22Rv1 (cell line): Measurements from ENCODE around the gene OR2L8.

Experiments
- ZFX ChIP-seq: fragments of 450-650 bp; IDR thresholded peaks from 2 replicates; pipeline ENCODE4 v1.6.1; 2017; ENCODE audit warnings: antibody characterized with exemption, borderline replicate concordance
- TF ChIP-seq, protein P1 (sequence below): fragments of 450-650 bp; IDR thresholded peaks from 2 replicates; pipeline ENCODE4 v1.5.1; 2017; ENCODE audit warnings: mild to moderate bottlenecking

DNA sequence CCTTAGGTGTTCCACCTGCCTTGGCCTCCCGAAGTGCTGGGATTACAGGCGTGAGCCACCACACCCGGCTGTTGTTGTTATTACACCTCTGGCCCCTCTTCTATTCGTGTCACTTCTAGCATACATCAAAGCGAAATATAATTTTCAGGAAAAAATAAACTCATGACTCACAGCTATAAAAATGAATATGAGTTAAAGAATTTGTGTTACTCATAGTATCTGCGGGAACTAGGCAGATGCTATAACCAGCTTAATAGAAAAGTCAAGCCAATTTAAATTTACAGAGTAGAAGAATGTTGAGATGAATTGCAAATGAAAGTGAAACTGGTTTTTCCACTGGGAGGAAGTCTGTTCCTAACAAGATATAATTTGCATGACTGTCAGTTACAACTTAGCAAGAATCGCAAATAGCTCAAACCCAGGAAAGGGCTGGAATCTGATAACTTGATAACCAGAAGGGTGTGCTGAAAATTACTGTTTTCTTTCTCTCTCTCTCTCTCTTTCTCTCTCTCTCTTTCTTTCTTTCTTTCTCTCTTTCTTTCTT, 42.1 kb upstream of the OR2L8 start:
- TF ChIP-seq, protein P1, sequence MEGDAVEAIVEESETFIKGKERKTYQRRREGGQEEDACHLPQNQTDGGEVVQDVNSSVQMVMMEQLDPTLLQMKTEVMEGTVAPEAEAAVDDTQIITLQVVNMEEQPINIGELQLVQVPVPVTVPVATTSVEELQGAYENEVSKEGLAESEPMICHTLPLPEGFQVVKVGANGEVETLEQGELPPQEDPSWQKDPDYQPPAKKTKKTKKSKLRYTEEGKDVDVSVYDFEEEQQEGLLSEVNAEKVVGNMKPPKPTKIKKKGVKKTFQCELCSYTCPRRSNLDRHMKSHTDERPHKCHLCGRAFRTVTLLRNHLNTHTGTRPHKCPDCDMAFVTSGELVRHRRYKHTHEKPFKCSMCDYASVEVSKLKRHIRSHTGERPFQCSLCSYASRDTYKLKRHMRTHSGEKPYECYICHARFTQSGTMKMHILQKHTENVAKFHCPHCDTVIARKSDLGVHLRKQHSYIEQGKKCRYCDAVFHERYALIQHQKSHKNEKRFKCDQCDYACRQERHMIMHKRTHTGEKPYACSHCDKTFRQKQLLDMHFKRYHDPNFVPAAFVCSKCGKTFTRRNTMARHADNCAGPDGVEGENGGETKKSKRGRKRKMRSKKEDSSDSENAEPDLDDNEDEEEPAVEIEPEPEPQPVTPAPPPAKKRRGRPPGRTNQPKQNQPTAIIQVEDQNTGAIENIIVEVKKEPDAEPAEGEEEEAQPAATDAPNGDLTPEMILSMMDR, result no peak
- no peak for TF ChIP-seq ZFX
